HG03097 (cell line): ENCODE measurements around the gene PRRT3.
"Not testable (repeated sequence)": the region's sequence is repeated elsewhere in the genome, so short reads cannot be mapped to it uniquely, and the experiment has no call there.

Experiments used
- ATAC-seq: cut with Tn5 transposase; IDR thresholded peaks from one replicate; pipeline ENCODE4 v1.9.1; 2021; ENCODE audit not compliant: unreplicated experiment, low FRiP score

Gene PRRT3

DNA sequence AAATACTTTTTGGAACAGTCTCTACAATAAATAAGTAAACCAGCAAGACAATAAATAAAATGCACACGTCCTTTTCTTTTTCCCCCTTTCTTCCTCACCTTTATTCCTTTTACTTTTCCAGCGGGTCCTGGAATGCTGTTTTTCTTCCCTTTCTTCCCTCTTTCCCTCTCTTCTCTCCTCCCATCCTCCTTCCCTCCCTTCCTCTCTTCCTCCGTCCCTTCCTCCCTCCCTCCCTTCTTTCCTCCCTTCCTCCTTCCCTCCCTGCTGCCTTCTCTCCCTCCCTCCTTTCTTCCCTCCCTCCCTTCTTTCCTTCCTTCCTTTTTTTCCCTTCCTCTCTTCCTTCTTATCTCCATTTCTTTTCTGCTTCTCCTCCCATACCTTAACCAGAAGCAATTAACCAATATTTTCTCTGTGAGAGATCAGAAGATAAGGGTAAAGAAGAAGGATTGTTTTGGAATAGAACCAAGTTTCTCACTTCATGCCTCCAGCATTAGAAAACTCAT is 52.9 kb downstream of the PRRT3 start:
- ATAC-seq, result no peak

DNA sequence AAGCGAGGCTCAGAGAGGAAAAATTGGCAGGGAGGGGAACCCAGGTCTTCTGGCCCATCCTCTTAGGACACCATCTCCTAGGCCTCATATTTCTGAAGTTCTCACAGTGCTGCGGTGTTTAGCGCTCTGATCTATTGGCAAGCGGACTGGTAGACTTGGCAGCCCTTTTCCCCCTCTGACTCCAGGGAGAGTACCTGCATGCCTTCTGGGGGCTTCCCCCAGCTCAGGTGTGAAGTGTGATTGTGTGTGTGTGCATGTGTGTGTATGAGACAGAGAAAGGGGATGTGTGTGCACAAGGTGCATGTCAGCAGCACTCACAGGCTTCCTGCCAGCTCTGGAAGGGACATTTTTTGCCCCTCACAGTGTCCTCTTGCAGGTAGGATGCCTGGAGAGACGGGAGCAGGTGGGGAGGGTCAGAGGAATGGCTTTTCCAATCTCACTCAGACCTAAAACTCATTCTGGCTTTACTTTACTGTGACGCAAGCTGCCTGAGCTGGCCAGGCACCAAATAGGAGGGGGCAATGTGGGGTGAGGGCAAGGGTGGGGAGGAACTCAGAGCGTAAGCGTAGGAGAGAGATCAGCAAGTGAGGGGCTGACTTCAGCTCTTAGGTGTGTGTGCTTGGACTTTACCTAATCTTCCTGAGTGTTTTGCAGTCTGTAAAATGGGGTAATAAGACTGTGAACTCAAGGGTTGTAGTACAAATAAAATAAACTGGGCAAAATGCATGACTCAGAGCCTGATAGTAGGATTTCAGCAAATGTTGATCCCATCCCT is 53.6 kb downstream of the PRRT3 start:
- ATAC-seq, result no peak

DNA sequence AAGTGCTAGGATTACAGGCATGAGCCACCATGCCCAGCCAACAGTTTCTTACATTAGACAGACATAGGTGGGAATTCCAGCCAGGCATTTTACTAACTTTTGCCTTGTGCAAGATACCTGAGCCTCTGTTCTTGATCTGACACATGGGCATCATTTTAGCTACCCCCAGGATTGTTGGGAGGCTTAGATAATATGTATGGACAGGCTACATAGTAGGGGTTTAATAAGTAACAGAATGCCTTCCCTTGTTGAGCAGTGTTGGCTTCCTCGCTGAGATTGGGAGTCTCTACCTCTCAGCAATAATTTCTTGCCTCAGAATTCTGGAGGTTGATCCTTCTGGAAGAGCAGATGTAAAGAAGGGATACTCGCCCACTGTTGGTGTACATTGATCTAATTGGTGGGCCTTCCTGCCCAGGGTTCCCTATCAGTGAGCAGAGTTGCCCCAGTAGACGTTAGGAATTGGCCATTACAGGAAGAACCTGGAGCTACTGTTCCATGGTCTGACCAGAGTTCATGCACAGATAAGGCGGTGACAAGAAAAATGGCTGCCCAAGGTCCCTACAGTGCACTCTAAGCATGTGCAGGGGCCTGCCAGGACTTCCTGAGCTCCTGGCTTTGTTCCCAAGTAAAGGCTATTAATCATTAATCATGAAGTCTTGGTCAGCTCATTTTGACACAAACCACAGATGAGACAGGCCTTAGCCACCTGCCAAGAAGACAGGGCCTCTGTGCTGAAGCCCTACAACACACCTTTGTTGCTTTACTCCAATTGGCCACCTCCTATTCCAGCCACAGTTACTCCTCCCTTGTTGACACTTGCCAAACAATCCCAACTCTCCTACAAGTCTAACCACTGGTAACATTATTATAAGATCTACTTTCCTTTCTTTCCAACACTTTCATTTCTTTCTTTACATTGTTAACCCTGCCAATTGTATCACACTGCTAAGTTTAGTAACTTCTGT is 54.5 kb downstream of the PRRT3 start:
- ATAC-seq, result no peak

DNA sequence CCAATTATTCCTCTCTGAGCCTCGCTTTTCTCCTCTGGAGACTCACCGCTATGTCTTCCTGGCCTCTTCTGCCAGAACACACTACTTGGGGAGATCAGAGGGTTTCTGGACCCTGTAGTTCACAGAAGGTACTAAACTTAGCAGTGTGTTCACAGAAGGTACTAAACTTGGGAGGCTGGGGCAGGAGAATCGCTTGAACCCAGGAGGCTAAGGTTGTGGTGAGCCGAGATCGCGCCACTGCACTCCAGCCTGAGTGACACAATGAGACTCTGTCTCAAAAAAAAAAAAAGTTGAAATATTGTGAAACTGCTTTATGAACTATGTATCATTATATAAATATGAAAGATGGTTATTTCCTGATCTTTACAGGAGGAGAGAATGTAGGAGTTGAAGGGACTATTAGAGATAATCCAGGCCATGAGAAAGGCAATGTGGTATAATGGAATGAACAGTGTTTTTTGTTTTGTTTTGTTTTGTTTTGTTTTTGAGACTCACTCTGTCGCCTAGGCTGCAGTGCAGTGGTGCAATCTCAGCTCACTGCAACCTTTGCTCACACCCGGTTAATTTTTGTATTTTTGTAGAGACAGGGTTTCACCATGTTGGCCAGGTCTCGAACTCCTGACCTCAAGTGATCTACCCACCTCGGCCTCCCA is 55.3 kb downstream of the PRRT3 start:
- not testable (repeated sequence) for ATAC-seq

DNA sequence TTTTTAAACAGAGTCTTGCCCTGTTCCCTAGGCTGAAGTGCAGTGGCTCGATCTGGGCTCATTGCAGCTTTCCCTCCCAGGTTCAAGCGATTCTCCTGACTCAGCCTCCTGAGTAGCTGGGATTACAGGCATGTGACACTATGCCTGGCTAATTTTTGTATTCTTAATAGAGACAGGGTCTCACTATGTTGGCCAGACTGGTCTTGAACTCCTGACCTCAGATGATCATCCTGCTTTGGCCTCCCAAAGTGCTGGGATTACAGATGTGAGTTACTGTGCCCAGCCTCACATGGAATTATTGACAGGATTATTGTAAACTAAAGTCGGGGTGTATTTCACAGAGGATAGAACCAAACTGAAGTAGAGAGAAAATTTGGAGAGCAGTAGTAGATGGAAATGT is 56.5 kb downstream of the PRRT3 start:
- not testable (repeated sequence) for ATAC-seq
